GM19452 (cell line): Measurements from ENCODE around the gene HNRNPAB.
"Not testable (repeated sequence)": the region's sequence is repeated elsewhere in the genome, so short reads cannot be mapped to it uniquely, and the experiment has no call there.

Experiments used
- ATAC-seq: cut with Tn5 transposase; IDR thresholded peaks from one replicate; pipeline ENCODE4 v1.9.1; 2021; ENCODE audit not compliant: unreplicated experiment

The HNRNPAB gene

DNA sequence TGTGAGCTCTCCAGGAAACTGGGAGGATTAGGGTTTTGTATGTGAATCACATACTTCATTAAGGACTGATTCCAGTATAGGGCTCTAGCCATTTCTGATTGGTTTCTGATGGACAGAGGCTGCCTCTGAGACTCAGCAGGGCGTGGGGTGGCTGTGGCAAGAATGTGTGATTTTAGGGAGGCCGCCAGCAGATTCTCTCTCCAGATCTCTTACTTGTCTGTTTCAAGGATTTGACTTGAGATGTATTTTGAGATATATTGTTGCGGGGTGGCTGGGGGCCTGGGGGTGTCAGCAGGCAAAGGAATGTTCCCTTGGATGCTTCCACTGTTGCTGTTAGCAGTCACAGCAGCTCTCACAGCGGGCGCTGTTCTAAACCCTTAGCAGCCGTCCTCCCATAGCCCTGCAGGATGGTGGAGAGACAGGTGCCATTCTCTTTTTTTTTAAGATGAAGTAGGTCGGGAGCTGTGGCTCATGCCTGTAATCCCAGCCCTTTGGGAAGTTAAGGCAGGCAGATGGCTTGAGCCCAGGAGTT, 8.0 kb upstream of the HNRNPAB start:
- ATAC-seq, result no peak

DNA sequence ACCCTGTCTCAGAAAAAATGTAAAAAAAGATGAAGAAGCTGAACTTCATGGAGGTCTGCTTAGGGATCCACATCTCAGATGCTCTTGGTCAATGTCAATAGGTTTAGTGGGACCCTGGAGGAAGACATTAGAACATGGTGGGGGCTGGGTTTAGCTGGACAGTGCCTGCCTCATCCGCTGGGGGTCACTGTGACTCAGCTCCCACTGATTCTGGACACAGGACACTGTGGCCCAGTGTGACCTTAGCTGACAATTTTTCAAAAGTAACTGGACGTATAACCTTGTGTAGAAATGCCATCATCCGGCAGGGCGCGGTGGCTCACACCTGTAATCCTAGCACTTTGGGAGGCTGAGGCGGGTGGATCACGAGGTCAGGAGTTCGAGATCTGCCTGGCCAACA, 7.3 kb upstream of the HNRNPAB start:
- ATAC-seq, result no peak

DNA sequence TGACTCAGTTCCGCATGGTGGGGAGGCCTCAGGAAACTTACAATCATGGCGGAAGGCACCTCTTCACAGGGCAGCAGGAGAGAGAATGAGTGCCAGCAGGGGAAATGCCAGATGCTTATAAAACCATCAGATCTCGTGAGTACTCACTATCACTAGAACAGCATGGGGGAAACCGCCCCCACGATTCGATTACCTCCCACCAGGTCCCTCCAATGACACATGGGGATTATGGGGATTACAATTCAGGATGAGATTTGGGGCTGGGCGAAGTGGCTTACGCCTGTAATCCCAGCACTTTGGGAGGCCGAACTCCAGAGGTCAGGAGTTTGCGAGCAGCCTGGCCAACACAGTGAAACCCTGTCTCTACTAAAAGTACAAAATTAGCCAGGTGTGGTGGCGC, 6.2 kb upstream of the HNRNPAB start:
- not testable (repeated sequence) for ATAC-seq

DNA sequence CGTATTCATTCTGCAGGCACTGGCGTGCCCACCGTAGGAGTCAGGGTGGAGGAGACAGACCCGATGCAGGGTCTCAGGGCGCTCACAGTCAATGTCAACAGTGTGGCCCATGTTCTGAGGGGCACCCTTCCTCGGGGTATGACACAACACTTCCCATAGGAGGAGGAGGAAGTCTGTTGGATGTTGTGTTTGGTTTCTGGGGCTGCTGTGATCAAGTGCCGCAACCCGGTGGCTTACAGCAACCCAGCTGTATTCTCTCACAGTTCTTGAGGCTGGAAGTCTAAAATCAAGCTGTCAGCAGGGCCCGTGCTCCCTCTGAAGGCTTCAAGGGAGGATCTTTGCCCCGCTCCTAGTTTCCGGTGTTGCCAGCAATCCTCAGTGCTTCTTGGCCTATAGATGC, 5.6 kb upstream of the HNRNPAB start:
- no peak for ATAC-seq

- no peak for ATAC-seq
Measured at GRCh38 chr5:178199581-178200434, 4.5 kb upstream of the HNRNPAB start.

- ATAC-seq, result no peak
Measured at GRCh38 chr5:178201221-178201926, 3.0 kb upstream of the HNRNPAB start.

GRCh38 chr5:178201927-178202235, 2.5 kb upstream of the HNRNPAB start:
- ATAC-seq, result no peak

DNA sequence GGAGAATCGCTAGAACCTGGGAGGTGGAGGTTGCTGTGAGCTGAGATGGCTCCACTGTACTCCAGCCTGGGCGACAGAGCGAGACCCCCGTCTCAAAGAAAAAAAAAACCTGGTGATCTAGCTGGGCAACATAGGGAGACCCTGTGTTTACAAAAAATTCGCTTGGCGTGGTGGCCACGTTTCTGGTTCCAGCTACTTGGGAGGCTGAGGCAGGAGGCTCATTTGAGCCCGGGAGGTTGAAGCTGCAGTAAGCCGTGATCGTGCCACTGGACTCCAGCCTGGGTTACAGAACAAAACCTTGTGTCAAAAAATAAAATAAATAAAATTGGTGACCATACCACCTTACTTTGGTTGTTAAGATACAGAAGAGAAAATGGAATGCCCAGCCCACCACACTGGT, 1.8 kb upstream of the HNRNPAB start:
- no peak for ATAC-seq

GRCh38 chr5:178203670-178204181, 607 bp upstream of the HNRNPAB start:
- no peak for ATAC-seq

GRCh38 chr5:178204935-178205748, 809 bp downstream of the HNRNPAB start:
- peak; percentile 48 for ATAC-seq

GRCh38 chr5:178205749-178206047, 1.4 kb downstream of the HNRNPAB start:
- no peak for ATAC-seq

DNA sequence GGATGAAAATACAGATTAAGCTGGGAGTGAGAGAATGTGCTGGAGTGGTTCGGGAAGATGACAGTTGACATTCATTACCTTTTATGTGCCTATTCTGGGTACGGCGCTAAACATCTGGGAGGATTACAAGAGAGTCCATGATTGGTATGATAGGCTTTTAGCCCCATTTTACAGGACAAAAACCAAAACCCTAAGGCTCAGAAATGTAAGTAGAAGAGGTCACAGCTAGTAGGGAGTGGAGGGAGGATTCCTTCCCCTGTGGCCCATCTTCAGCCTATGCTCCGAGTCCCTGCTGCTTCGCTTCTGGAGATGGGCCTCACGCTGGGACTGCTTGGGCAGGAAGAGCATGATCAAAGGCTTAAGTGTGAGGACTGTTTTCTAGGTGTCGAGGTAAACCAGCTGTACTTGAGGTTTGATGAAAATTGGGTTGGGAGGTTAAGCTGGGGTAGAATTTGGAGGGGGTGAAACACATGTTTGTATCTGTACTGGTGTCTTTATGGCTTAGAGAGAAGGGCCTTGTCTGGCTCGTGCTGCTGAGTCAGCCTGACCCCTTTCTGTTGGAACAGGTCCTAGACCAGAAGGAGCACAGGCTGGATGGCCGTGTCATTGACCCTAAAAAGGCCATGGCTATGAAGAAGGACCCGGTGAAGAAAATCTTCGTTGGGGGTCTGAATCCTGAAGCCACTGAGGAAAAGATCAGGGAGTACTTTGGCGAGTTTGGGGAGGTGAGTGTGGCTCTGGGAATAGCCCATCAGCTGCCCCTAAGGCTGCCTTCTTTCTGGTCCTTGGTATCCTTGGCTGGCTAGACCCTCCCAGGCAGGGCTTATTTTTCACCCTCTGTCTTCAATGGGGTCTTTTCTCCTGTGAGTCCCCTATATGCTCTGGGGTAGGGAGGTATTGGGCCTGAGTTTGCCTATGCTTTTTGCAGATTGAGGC, 2.1 kb downstream of the HNRNPAB start:
- no peak for ATAC-seq

DNA sequence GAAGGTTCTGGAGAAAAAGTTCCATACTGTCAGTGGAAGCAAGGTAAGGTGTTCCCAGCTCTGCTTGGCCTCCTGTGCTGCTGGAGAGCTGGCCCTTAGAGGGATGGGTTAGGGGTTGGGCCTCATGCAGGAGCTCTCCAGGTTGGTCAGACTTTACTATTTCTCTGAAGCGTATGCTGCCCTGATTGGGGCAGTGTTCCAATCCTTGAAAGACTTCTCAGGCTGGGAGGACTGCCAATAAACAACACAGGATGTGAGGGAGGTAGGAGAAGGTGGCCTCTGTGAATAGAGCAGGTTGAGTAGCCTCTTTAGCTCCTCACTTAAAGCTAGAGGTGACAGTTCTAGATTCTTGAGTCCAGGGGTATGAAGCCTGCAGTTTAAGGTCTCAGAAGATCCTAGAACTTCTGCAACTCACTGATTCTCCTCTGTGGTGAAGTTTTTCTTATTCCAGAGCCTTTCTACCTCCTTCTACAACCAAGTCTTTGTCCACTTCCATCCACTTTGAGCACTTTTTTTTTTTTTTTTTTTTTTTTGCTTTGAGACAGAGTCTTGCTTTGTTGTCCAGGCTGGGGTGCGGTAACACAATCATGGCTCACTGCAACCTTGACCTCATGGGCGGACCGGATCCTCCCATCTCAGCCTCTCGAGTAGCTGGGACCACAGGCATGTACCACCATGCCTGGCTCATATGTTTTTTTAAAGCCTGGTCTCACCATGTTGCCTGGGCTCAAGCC, 3.0 kb downstream of the HNRNPAB start:
- ATAC-seq, result no peak

DNA sequence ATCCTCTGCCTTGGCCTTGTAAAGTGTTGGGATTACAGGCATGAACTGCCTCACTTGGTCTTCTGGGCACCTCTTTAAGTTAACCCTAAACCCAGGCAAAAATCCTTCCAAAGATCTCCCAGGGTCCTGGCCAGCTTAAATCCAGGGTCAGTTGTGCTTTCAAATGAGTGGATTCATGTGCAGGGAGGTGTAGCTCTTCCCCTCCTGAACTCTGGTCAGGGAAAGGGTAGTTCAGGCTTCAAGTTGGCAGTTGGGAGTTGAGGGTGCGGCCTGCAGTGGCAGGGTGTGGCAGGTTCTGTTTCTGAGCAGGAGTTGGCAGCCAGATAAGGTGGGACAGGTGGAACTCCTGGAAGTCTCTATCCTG, 3.6 kb downstream of the HNRNPAB start:
- ATAC-seq, result no peak

DNA sequence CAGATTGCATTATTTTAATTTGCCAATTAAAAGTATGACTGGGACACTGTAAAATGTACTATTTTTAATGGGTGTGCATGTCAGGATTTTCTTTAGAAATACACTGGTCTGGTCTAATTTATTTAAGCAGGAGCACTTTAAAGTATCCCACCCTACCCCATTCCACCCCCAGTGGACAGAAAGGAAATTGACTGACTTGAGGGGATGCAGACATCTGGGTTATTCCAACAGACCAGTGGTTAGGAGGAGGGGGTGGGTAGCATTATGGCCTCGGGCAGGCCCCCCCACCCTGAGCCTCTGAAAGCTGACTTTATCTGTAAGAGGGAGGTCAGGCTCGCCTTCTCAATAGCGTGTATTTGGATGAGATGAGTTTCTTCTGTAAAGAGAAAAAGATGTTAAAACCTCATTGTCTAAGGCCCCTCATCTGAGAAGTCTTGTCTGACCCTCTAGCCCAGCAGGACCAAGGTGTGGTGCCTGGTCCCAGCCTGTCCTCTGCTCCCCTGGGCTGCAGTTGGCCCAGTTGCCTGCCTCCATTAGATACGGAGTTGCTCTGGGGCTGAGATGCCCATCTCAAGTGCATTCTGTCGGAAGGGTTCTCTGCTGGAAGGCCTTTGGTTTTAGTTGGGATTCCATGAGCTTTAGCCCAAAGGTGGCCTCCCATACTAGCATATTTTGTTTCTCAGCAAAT, 4.4 kb downstream of the HNRNPAB start:
- ATAC-seq, result no peak

- no peak for ATAC-seq
Measured at GRCh38 chr5:178209334-178210072, 5.2 kb downstream of the HNRNPAB start.

DNA sequence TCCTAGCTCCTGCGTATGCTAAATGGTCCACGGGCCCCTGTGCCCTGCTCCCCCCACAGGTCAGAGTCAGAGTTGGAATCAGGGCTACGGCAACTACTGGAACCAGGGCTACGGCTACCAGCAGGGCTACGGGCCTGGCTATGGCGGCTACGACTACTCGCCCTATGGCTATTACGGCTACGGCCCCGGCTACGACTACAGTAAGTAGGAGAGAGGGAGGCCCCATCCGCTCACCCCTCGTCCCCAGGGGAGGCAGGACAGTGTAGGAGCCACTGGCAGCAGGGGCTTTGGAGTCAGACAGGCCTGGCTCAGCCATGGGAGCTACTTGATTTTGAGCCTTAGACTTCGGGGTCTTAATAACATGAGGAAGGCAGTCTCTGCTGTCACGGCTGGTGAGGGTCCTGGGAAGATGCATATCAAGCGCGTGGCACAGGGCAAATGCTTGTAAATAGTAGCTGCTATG, 5.8 kb downstream of the HNRNPAB start:
- ATAC-seq, result no peak

GRCh38 chr5:178210686-178211085, 6.4 kb downstream of the HNRNPAB start:
- ATAC-seq, result no peak
